ENCODE results near the gene CDKN1A.
A peak's percentile ranks its signal among the peaks of the same experiment; 100 is the strongest.

Gene CDKN1A

DNA sequence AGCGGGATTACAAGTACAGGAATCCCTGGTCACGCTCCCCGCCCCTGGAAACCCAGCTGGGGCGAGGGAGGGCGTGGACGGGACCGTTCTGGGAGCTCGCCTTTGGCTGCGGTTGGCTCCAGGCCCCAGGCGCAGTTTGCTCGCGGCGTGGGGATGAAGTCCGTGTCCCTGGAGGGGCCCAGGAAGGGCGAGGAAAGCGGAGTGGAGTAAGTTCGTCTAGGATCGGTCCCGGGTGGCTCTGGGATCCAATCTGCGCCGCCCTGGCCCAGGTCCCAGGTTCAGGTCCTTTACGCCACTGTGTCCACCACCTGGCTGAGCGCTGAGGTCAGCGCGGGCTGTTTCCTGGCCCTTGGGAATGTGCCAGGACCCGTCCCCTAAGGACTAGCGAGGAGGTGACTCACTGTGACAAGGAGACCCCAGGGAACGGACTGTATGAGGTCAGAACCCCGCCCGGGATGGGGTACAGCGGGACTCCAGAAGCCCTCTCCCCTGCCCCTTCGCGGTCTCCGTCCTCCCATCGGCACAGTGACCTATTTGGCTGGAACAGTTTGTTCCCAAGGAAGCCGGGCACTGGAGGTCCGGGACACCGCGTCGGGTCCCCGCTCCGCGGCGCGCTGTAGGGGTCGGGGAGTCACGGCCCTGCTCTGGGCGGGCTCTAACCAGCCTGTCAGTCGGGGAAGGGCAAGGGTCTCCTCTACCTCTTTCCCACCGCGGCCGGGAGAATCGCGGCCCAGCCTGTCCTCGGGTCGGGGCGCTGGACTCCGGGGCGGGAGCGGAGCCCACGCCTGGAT, 724 bp downstream of the CDKN1A start:
- peak; percentile 41 for DNase-seq

DNA sequence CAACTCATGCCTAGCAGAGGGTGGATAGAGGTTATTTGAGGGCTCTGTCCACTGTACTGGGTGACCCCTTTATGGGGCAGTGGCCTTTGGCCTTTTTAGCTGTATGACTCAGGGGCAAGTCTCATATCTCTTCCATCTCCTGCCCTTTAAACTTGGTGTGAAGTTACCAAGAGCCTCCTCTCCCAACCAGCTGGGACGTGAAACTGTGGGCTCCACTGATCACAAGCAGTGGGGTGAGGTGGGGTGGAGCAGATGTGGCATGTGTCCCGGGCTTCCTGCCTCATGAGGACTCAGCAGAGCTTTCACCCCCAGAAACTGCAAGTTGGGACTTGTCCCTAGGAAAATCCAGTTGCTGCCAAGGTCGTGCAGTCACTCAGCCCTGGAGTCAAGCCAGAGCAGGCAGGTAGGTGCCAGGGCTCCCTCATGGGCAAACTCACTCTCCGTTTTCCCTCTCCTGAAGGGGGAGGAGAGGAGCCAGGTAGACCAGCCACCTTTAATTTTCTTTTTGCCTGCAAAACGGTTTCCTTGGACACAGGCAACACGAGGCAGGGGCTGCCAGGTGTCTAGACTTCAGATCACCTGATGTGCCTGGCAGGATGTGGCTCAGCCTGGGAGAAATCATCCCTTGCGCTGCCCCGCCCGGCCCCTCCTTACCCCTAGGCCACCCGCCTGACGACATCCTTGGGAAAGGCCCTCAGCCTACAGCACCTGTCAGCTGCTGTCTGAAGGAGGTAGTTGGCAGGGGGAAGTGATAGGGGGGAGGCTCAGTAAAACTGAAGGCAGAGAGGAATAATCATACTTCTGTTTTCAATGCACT, 4.0 kb downstream of the CDKN1A start:
- DNase-seq: peak; percentile 88

DNA sequence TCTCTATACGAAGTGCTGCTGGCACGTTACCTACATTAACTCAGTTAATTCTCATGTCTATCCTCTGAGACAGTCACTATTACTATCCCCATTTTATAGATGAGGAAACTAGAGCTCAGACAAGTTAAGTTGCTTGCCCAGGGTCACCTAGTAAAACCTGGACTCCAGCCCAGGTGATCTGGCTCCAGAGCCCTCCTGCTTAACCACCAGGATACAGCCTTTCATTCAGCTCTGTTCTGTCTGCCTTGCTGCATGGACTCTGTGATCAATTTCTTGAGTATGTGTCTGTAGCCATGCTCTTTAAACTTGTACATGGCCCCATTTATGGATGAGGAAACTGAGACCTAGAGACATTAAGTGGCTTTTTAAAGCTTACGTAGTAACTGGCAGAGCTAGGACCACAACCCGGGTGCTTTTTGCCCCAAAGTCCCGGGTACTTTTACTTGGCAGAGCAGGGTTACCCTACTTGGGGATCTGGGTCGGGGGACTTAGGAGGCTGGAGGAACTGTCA, 4.7 kb downstream of the CDKN1A start:
- no peak for DNase-seq

DNA sequence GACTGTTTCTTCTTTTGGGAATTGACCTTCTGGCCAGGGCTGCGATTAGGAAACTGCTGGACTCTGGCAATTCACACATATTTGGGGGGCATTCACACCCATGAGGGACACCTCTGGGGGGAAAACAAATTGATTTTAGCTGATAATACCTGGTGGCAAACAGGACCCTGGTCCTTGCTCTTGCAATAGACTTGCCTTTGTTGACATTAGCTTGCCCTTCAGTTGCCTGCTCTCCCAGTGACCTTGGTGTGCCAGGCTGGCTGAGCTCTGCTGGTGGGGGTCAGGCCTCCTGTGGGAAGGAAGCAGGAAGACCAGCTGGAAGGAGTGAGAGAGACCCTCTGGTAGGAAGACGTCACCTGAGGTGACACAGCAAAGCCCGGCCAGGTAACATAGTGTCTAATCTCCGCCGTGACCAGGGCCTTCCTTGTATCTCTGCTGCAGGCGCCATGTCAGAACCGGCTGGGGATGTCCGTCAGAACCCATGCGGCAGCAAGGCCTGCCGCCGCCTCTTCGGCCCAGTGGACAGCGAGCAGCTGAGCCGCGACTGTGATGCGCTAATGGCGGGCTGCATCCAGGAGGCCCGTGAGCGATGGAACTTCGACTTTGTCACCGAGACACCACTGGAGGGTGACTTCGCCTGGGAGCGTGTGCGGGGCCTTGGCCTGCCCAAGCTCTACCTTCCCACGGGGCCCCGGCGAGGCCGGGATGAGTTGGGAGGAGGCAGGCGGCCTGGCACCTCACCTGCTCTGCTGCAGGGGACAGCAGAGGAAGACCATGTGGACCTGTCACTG, 5.3 kb downstream of the CDKN1A start:
- no peak for DNase-seq

DNA sequence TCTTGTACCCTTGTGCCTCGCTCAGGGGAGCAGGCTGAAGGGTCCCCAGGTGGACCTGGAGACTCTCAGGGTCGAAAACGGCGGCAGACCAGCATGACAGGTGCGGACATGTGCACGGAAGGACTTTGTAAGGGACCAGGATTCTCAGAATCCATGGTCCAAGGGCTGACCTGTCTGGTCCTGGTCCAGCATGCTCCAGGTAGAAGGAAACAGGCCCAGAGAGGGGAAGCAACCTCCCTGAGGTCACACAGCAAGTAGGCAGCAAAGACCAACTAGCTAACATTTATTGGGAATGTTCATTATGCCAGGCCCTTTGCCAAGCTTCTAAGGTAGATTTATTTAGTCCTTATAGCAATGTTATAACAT, 5.9 kb downstream of the CDKN1A start:
- DNase-seq: no peak

DNA sequence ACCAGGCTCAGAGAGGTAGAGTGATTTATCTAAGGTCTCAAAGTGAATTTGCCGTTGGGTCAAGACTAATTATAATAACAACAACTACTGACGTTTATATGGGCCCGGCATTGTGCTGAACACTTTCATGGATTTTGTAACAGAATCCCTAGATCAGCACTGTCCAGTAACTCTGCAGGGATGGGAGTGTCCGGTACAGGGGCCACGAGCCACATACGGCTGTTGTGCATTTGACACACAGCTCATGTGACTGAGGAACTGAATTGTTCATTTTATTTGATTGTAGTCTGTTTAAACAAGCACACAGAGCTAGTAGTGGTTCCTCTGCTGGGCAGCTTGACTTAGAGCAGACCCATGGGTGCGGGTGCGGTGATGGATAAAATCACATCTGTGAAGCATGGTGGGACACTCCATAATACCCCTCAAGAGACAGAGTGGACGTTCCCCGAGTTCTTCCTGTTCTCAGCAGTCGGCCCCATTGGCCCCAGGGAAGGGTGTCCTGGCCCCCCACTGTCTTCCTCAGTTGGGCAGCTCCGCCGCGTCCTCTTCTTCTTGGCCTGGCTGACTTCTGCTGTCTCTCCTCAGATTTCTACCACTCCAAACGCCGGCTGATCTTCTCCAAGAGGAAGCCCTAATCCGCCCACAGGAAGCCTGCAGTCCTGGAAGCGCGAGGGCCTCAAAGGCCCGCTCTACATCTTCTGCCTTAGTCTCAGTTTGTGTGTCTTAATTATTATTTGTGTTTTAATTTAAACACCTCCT, 6.8 kb downstream of the CDKN1A start:
- no peak for DNase-seq

DNA sequence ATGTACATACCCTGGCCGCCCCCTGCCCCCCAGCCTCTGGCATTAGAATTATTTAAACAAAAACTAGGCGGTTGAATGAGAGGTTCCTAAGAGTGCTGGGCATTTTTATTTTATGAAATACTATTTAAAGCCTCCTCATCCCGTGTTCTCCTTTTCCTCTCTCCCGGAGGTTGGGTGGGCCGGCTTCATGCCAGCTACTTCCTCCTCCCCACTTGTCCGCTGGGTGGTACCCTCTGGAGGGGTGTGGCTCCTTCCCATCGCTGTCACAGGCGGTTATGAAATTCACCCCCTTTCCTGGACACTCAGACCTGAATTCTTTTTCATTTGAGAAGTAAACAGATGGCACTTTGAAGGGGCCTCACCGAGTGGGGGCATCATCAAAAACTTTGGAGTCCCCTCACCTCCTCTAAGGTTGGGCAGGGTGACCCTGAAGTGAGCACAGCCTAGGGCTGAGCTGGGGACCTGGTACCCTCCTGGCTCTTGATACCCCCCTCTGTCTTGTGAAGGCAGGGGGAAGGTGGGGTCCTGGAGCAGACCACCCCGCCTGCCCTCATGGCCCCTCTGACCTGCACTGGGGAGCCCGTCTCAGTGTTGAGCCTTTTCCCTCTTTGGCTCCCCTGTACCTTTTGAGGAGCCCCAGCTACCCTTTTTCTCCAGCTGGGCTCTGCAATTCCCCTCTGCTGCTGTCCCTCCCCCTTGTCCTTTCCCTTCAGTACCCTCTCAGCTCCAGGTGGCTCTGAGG, 7.6 kb downstream of the CDKN1A start:
- no peak for DNase-seq

DNA sequence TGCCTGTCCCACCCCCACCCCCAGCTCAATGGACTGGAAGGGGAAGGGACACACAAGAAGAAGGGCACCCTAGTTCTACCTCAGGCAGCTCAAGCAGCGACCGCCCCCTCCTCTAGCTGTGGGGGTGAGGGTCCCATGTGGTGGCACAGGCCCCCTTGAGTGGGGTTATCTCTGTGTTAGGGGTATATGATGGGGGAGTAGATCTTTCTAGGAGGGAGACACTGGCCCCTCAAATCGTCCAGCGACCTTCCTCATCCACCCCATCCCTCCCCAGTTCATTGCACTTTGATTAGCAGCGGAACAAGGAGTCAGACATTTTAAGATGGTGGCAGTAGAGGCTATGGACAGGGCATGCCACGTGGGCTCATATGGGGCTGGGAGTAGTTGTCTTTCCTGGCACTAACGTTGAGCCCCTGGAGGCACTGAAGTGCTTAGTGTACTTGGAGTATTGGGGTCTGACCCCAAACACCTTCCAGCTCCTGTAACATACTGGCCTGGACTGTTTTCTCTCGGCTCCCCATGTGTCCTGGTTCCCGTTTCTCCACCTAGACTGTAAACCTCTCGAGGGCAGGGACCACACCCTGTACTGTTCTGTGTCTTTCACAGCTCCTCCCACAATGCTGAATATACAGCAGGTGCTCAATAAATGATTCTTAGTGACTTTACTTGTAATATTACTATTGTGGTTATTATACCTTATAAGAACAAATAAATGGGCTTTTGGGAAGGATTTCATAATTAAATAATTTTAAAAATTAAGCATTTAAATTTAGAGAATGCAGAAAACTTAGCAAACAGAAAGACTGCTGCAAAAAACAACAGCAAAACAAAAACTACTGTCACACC, 8.4 kb downstream of the CDKN1A start:
- DNase-seq: no peak

DNA sequence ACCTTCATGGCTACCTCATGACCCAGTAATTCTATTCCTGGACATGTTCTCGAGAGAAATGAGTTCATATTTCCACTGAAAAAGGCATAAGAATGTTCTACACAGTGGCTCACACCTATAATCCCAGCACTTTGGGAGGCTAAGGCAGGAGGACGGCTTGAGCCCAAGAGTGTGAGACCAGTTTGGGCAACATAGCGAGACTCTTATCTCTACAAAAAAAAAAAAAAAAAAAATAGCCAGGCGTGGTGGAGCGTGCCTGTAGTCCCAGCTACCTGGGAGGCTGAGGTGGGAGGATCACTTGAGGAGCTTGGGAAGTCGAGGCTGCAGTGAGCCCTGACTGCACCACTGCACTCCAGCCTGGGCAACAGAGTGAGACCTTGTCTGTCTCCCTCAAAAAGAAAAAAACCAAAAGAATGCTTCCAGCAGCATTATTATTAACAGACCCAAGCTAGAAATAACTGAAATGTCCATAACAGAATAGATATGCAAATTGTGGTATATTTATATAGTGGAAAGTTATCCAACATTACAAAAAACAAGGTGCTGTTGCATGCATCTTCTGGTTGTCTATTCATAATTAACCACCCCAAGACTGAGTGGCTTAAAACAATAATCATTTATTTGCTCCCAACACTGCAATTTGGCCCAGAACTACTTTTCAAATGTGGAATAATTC, 9.7 kb downstream of the CDKN1A start:
- no peak for DNase-seq

DNA sequence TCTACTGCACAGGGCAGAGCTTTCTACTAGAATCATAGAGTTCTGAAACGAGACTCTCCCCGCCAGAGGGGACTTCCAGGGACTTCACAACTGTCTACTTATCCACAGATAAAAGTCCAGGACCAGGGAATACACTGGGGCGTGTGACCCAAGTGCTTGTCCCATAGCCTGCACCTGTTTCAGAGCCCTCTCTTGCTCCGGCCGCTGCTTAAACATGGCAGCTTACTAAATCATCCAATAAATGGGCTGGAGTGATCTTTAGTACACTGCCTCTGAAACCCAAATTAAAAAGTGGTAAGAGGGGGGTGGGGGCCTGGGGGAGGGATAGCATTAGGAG, 10.2 kb downstream of the CDKN1A start:
- no peak for DNase-seq

DNA sequence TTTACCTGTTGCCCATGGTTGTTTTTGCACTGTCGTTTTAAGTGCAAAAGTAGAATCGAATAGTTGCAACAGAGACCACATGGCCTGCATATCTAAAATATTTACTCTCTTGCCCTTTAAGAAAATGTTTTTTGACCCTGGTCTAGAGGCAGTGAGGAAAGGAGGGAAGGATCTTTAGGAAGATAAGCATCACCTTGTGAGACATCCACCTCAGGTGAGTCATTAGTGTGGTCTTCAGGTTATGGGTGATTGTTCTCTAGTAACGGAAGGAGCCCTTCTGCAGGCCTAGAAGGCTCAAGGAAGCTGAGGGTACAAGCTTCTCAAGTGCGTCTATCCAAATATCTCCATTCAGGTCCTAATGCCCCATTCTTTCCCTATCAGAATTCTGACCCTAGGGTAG, 12.5 kb downstream of the CDKN1A start:
- DNase-seq: no peak

DNA sequence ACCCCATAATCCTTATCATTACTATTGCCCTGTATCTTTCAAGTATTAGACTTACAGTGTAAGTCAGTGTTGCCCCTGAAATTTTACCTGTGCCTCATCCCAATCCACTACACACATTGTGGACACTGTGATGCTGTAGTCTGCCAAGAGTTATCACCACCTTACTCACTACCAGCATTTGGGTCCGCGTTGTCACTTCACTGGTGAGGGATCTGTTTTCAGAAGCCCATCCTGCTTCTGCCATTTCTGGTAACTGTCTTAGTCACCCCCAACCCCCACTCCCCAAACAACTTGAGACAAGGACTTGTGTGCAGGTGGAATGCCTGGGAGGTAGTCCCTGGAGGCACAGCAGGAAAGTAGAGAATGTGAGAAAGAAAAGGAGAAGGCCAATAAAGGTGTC, 13.1 kb downstream of the CDKN1A start:
- DNase-seq: no peak

DNA sequence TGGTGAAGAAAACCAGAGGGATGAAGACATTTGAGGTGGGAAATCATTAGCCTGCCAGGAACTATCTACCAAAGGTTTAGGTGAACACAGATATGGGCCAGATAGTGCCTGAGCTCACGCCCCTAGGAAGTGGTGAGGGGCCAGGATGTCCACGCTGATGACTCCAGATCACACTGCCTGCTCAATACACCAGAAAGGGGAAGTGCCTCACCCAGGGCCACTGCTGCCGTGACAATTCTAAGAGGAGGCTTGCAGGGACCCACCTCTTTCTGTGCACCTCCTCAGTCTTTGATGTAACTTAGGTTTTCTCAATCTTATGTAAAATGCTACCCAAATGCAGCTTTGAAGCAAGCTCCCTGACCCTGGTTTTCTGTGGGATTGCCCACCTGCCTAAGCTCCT, 13.7 kb downstream of the CDKN1A start:
- peak; percentile 52 for DNase-seq

DNA sequence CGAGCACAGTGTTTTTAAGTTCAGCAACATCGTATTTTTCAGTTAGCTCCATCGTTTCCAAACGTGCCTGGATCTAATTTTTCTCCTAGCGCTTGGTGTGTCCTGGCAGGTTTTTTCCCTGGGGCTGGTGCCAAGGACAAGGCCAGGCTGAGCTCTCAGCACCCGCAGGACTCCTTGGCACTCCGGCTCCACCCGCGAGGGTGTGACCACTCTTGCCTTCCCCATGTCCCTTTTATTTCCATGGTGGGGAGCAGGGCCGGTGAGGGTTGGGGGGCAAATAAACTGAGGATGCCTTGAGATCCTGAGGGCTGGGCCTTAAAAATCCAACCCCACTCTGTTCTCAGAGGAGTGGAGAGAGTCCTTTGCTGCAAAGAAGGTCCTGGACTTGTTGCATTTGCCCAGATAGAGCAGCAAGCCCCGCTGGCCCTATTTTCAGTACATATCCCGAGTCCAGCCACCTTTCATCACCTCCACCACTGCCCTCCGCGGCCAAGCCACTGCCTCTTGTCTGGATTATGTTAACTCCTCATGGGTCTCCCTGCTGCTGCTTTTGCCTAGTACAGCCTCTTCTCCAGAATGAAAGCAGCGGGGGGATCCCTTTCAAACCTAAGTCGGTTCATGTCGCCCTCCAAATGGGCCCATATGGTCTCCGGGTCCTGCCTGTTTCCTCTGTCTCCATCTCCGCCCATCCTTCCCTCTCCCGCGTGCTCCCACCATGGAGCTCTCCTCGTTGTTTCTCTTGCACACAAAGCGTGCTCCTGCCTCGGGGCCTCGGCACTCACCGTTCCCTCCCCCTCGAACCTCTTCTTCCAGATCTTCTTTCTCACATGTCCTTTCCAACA, 14.6 kb downstream of the CDKN1A start:
- DNase-seq: no peak

DNA sequence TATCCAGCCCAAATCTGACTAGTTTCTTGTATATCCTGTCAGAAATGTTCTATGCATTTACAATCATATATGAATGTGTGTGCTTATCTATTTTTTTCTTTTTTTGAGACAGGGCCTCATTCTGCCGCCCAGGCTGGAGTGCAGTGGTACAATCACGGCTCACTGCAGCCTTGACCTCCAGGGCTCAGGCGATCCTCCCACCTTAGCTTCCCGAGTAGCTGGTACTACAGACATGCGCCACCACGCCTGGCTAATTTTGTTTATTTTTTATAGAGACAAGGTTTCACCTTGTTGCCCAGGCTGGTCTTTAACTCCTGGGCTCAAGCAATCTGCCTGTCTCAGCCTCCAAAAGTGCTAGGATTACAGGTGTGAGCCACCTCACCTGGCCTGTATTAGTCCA, 16.1 kb downstream of the CDKN1A start:
- no peak for DNase-seq

DNA sequence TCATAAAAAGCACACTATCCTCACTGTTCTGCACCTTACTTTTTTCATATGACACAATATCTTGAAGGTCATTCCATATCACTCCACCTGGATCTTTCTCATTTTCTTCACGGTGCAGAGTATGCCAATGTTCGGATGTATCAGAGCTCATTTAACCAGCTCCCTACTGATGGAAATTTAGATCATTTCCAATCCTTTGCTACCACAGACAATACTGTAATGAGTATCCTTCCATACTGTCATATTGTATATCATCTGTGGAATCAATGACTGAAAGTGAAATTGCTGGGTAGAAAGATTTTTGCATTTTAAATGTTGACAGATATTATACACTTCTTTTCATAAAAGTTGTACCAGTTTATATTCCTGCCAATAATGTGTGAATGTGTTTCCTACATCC, 16.9 kb downstream of the CDKN1A start:
- no peak for DNase-seq

DNA sequence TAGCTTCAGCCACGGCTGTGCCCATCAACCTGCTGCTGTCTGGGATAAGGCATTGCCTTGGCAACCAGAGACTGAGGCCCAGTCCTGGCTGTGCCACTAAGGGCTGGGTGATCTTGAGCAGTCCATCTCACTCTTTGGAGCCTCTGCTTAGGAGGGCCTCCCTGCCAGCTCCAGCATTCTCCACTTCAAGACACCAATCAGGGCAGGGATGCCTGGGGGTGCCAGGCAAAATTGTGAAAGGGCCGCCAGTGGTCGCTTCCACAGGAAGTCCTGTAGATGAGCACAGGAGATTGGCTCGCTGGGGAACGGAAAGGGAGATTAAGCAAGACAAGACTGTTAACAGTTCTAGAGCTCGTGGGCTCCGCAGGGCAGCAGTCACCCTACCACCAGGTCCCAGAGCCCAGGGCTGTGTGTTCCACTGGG, 19.0 kb downstream of the CDKN1A start, which contains the start of gene RAB44:
TSS of gene RAB44 (plus strand) at position 346 of the 423 bp plus-strand sequence. CDS start 6,410 bp downstream, outside the sequence.
- no peak for DNase-seq

DNA sequence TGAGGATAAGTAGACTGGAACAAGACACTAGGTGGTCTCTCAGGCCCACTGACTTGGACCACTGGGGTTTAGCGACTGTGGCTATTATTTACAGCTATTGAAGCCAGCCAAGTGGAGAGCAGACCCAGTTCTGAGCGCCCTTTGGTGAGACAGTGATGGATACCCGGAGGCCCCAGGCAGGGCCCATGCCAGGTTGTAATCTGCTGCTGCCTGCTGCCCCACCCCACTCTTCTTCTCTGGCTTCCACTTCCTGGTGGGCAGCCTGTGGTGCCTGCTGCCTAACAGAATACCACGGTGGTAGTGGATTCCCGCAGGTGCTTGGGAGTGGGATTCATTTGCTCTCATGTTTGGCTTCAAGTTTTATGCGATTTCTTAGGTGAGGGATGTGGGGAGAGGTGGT, 19.7 kb downstream of the CDKN1A start:
- no peak for DNase-seq

DNA sequence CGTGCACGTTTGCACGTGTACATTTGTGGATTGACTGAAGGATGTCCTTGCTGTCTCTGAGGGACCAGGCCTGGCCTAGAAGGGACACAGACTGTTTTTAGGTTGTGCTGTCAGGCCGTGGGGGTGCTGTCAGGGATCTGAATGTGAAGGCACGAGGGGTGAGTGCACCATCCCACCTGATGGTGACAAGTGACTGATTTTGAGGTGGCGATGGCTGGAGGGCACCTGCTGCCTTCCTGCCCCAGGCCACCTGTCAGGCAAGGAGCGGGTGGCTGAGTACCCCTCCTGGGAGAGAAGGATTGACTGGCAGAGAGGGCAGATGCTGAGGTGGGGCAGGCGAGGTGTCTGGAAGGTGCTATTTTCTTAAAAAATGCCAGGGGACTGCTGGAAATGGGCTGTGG, 20.4 kb downstream of the CDKN1A start:
- DNase-seq: no peak
